ENCODE data around the gene ATP8B4. TPM values are rescaled to one million over a fixed set of nuclear protein-coding genes. Genes with fewer than 3 reads are reported as not detected.
A peak's percentile ranks its signal among the peaks of the same experiment; 100 is the strongest.

Gene ATP8B4
- total RNA-seq, 1 donor from 2014 or later: 9.0 TPM

GRCh38 chr15:50055332-50055731 is 63.7 kb downstream of the ATP8B4 start:
- H3K4me3 ChIP-seq: no peak overlapping the region
- ATAC-seq (peak; percentile 51 to 64), DNase-seq (no peak)
- intact Hi-C loops (cut with DNase I): no loop called here
- no peaks in the 10 kb centered on the region for H3K36me3 ChIP-seq
- H3K9me3 ChIP-seq: no peaks in the 10 kb centered on the region
- TF ChIP-seq, protein P1, sequence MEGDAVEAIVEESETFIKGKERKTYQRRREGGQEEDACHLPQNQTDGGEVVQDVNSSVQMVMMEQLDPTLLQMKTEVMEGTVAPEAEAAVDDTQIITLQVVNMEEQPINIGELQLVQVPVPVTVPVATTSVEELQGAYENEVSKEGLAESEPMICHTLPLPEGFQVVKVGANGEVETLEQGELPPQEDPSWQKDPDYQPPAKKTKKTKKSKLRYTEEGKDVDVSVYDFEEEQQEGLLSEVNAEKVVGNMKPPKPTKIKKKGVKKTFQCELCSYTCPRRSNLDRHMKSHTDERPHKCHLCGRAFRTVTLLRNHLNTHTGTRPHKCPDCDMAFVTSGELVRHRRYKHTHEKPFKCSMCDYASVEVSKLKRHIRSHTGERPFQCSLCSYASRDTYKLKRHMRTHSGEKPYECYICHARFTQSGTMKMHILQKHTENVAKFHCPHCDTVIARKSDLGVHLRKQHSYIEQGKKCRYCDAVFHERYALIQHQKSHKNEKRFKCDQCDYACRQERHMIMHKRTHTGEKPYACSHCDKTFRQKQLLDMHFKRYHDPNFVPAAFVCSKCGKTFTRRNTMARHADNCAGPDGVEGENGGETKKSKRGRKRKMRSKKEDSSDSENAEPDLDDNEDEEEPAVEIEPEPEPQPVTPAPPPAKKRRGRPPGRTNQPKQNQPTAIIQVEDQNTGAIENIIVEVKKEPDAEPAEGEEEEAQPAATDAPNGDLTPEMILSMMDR (IDR thresholded peaks at IDR 0.05): no peak
- peak overlapping the region; percentile 46 for H3K27ac ChIP-seq
- peaks cover 16% of the 10 kb centered on the region for H3K4me1 ChIP-seq
- H3K27me3 ChIP-seq (ENCODE audit: low read depth): no peaks in the 10 kb centered on the region

GRCh38 chr15:50053055-50053856 is 65.8 kb downstream of the ATP8B4 start:
- peaks cover 12% of the 10 kb centered on the region for H3K4me1 ChIP-seq
- TF ChIP-seq, protein P1 (IDR thresholded peaks at IDR 0.05): no peak
- no peaks in the 10 kb centered on the region for H3K36me3 ChIP-seq
- H3K27me3 ChIP-seq (ENCODE audit: low read depth): no peaks in the 10 kb centered on the region
- no peak overlapping the region for H3K4me3 ChIP-seq
- no peak for ATAC-seq
- H3K27ac ChIP-seq: no peak overlapping the region
- H3K9me3 ChIP-seq: no peaks in the 10 kb centered on the region
- intact Hi-C loops (cut with DNase I): no loop called here
- DNase-seq: no peak

GRCh38 chr15:50051811-50052419 is 67.1 kb downstream of the ATP8B4 start:
- H3K4me1 ChIP-seq: peaks cover 12% of the 10 kb centered on the region
- no peak overlapping the region for H3K4me3 ChIP-seq
- DNase-seq (no peak), ATAC-seq (peak; percentile 64 to 77)
- H3K27me3 ChIP-seq (ENCODE audit: low read depth): no peaks in the 10 kb centered on the region
- H3K27ac ChIP-seq: no peak overlapping the region
- H3K9me3 ChIP-seq: no peaks in the 10 kb centered on the region
- no peaks in the 10 kb centered on the region for H3K36me3 ChIP-seq
- intact Hi-C loops (cut with DNase I): no loop called here
- TF ChIP-seq, protein P1 (IDR thresholded peaks at IDR 0.05): peak; percentile 55

DNA sequence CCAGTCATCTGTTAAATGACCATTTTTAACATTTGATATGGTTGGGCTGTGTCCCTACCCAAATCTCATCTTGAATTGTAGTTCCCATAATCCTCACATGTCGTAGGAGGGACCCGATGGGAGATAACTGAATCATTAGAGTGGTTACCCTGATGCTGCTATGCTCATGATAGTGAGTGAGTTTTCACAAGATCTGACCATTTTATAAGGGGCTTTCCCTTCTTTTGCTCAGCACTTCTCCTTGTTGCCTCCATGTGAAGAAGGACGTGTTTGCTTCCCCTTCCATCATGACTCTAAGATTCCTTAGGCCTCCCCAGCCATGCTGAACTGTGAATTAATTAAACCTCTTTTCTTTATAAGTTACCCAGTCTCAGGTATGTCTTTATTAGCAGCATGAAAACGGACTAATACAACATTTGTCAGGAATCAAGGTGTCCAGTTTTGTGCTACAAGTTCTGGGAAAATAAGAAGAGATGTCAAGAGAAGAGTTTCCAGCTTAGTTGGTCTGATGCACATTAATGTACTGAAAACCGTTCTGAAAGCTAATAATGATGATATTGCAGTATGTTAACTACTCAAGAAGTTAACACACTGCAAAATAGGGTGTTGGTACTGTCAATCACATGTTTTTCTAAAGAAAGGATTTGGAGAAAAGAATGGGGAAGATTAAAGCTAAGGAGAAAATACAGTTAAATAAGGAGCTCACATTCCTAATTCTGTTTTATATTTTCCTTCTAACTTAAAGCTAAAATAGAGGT is 67.9 kb downstream of the ATP8B4 start:
- Histone ChIP-seq H3K36me3 (no peaks in the 10 kb centered on the region), H3K4me1 (peaks cover 12% of the 10 kb centered on the region), H3K9me3 (no peaks in the 10 kb centered on the region), H3K4me3 (no peak overlapping the region), H3K27me3 (ENCODE audit: low read depth) (no peaks in the 10 kb centered on the region), H3K27ac (no peak overlapping the region)
- TF ChIP-seq, protein P1 (IDR thresholded peaks at IDR 0.05): no peak
- DNase-seq (no peak), ATAC-seq (no peak)
- intact Hi-C loops (cut with DNase I): no loop called here

DNA sequence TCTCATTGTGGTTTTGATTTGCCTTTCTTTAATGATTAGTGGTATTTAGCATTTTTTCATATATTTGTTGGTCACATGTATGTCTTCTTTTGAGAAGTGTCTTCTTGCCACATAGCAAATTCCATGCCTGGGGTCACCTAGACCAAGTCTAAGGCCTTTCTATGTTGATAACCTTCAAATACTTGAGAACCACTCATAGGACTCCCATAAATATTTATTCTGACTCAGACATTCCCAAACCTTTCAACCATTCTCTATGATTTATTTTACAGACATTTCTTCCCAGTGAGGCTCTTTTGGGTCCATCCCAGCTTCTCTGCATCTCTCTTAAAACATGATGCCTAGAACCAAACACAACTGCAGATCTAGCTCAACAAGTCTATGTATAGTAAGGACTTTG is 69.2 kb downstream of the ATP8B4 start:
- H3K9me3 ChIP-seq: no peaks in the 10 kb centered on the region
- H3K4me3 ChIP-seq: no peak overlapping the region
- intact Hi-C loops (cut with DNase I): no loop called here
- H3K27me3 ChIP-seq (ENCODE audit: low read depth): no peaks in the 10 kb centered on the region
- no peaks in the 10 kb centered on the region for H3K36me3 ChIP-seq
- no peak for ATAC-seq
- peaks cover 4% of the 10 kb centered on the region for H3K4me1 ChIP-seq
- H3K27ac ChIP-seq: no peak overlapping the region
- no peak for DNase-seq
- TF ChIP-seq, protein P1 (IDR thresholded peaks at IDR 0.05): no peak

All from lower lobe of right lung (tissue), 2 donors.